Amniotic stem cell (primary cell): ENCODE data around the gene ADD3.
"Not testable (repeated sequence)": the region's sequence is repeated elsewhere in the genome, so short reads cannot be mapped to it uniquely, and the experiment has no call there.

Source experiments
- DNase-seq: peaks from one replicate; lab custom pipeline; 2025; lab: John Stamatoyannopoulos, UW

The ADD3 gene

DNA sequence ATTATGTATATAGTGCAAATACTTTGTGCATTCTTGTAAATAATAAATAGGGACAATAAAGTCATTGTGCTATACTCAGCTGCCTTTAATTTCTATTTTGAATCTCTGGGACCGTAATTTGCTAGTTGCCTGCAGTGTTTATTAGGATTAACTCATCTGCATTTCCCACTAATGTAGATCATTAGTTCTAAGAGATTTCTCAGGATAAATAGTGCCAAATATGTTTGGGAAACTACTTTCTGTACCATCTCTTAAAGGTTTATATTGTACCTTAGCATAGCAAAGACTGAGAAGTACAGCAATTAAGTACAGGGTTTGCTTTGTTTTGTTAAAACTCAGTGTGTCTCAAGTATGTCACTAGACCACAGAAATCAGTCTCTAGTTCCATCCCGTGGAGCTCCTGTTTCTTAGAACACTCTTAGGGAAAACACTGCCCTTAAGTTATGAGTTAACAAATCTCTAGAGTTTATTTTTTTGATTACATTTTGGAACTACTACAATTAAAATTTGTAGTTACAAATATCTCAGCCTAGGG lies 26.0 kb downstream of the ADD3 start:
- no peak for DNase-seq

DNA sequence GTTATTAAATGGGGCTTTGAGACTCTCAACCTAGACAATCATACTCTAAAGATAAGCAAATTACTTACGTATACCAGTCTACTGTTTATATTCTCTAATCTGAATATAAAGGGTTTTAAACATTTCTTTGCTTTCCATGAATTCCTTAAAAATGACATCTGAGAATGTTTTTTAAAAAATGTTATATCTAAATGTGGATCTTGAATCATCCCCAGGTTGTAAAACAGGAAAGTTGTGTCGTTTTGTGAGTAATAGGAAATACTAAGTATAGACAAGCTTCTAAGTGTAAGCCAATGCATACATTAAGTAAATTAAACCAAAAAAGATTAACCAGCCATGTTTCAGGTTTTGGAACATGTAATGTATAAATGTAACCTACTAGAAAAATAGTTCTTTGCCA lies 26.8 kb downstream of the ADD3 start:
- DNase-seq, result no peak

DNA sequence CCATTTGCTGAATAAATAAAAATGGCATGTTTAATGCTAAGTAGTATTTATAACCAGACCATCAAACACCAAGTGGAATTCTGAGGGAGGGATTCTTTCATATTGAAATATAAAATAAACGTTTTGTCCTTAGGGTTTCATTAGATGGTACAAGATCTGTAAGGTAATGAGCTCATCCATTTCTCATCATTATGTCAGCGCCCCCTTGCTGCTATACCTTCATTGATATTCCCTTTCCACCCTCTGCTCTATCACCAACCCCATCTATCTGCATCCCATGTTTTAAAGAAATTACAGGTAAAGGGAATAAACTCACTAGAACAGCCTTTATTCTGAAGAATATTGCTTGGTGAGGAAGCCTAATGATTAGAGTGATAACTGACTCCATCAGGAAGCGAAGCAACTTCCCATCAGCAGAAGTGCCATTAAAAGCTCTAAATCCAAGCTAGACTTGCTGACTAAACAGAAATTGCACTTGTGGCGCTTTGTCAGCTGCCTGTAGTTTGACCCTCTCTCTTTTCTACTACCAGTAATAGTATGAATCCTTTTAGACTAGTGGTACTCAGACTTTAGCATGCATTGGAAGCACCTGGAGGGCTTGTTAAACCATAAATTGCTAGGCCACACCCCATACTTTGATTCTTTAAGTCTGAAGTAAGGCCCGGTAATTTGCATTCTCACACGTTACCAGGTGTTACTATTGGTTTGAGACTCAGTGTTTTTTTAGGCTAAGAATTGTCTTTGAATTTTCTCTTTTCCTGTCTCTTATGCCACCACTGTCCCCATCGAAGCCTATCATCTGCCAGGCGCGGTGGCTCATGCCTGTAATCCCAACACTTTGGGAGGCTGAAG lies 27.5 kb downstream of the ADD3 start:
- no peak for DNase-seq

DNA sequence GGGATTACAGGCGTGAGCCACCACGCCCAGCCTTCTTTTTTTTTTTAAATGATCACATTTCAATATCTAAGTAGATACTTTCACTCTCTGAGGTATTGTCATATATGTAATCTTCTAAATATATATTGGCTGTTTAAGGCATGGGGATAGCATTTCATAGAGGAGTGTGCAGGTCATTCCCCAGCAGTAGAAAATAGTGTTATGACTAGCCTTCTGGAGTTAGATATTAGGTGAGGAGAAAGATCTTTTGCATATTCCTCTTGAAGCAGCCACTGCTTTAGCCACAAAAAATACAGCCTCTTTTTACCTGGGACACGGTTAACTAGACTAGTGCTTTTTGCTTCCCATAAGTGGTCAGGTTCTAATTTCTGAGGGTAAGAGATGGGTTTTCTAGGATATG lies 28.9 kb downstream of the ADD3 start:
- no peak for DNase-seq

DNA sequence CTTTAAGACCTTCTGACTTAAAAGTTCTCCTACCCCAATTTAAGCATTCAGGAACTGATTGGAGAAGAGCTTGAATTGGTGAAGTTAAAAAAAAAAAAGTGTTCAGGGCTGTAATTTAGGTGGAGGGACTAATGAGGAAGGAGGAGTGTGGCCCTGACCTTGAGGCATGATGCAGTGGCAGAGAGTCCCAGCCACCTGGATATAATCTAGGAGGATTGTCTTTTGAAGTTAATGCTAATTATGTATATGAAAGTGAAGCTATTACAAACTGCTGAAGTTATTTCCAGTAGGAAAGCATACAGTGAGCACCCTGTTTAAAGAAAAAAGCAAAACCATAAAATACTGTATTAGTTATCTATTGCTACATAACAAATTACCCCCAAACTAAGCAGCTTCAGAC lies 31.5 kb downstream of the ADD3 start:
- DNase-seq, result no peak

DNA sequence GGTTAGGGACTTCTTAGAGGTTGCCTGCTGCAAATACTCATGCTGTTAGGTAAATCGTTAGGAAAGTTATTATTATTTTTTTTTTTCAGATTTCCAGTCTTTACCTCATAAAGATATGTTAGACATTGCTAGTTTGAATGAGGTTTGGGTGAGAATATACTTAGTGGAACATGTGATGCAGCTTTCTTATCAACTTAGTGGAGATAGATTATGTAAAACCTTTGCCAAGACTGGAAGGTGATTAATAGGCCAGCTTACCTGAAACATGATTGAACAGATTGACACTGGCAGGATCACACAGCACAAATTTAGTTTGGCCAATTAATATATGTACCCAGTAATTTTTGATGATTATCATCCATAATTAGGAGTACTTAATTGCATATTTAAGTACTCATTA lies 32.3 kb downstream of the ADD3 start:
- no peak for DNase-seq

DNA sequence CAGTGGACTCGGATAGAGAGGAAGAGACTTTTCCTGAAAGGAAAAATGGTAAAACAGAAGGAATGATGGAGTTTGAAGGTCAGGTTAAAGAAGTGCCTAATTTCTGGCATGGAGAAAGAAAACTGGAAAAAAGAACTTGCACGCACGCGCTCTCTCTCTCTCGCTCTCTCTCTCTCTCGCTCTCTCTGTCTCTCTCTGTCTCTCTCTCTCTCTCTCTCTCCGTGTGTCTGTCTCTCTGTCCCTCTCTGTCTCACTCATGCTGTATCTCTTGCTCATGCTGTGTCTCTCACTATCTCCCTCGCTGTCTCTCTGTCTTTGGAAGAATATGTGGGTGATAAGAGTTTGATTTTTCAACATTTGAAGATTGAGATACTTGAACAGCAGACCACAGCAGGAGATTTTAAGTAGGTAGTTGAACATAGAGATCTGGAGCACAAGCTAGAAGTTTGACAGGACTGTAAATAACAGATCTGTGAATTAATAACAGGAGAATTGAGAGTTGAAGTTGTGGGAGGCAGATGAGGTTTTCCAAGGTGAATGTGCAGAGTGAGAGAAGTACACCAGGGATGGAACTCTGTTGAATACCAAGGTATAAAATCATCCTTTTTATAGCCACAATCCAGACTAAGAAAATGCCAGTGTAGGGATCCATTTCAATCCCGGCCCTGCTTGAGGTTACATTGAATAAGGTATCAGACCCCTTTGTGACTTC lies 33.1 kb downstream of the ADD3 start:
- no peak for DNase-seq

DNA sequence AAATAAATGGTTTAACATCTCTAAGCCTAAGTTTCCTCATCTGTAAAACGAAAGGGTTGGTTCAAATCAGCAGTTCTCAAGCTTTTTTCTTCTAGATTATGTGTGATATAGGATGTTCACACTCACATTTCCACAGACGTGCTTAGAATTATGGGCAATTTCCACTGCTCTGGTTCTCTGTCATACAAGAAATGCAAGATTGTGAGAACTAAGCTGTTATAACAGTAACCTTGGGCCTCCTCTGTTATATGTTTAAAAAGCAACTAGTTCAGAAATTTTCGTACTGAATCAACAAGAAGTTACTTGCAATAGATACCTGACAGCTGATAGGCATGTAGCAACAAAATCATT lies 33.7 kb downstream of the ADD3 start:
- DNase-seq, result no peak

DNA sequence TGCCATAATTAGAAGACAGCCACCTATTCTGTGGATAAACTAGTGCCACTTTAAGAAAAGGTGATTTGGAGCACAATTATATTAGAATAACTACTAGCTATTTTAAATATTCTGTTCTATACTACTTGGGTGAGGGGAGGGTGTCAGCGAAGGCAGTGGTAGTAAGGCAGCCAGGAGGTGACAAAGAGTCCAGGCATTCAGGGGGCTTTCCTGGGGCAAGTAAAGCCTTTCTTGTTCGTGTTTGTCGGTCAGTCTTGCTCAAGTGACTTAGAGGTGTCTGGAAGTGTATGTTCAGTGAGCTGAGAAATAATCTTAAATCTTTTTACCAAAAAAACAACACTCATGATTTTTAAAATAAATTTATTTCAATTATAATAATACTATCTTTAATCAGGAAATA lies 34.4 kb downstream of the ADD3 start:
- DNase-seq, result no peak

DNA sequence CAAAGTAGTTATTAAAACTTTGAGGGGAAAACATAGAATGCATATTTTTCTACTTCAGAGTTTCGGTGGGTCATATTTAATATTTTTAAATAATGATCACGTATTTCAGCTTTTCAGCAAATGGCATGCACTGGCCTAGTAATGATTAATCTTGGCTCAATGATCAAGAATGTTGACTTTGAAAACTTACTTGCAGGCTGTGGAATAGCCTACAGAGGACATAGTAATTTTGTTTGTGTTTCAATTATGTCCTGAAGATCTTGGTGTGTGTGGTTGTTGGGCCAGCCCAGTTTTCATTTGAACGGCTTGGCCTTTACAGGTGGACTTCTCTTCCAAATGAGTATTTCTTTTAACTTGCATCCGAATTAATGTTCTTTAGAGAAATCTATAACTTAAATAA lies 35.1 kb downstream of the ADD3 start:
- DNase-seq, result no peak

DNA sequence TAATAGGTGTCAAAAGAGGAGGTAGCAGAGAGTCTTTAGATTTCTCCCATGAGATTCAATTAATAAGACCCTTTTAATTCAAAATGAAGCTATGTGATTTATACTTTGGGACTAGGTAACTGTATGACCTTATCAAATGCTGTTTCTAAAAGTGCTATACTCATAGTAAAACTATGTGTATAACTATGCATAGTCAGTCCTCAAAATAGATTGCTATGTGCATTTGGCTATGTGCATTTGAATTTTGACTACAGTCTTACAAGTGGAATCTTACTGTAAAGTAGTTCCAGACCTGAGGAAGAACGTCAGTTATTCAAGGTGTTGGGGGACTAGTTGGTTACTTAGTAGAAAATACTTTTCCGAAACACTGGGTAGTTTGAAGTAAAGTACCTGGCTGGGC lies 36.9 kb downstream of the ADD3 start:
- DNase-seq, result no peak

DNA sequence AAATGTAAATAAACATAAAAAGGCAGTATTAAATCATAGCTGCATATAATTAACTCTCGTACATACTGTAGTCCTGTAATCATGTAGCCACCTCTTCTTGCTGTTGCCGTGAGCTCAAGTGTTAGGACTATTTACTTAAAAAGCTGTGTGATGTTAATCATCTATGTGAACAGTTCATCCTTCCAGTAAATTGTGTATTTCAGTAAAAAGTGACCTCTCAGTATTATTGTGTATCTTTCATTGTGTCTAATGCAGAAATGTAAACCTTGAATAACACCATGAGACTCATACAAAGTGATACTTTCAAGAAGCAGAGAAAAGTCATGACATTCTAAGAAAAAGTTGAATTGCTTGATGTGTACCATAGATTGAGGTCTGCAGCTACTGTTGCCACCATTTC lies 38.0 kb downstream of the ADD3 start:
- no peak for DNase-seq

DNA sequence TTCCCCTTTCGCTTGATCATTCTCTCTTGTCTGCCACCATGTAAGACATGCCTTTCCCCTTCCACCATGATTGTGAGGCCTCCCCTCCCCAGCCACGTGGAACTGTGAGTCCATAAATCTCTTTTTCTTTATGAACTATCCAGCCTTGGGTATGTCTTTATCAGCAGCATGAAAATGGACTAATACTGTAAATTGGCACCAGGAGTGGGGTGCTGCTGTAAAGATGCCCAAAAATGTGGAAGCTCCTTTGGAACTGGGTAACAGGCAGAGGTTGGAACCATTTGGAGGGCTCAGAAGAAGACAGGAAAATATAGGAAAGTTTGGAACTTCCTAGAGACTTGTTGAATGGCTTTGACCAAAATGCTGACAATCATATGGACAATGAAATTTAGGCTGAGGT lies 40.4 kb downstream of the ADD3 start:
- DNase-seq, result not testable (repeated sequence)

DNA sequence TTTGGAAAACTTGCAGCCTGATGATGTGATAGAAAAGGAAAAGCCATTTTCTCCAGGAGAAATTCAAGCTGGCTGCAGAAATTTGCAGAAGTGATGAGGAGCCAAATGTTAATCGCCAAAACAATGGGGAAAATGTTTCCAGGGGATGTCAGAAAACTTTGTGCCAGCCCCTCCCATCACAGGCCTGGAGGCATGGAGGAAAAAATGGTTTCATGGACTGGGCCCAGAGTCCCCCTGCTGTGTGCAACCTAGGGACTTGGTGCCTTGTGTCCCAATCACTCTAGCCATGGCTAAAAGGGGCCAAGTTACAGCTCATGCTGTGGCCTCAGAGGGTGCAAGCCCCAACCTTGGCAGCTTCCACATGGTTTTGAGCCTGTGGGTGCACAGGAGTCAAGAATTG lies 41.0 kb downstream of the ADD3 start:
- DNase-seq, result no peak

DNA sequence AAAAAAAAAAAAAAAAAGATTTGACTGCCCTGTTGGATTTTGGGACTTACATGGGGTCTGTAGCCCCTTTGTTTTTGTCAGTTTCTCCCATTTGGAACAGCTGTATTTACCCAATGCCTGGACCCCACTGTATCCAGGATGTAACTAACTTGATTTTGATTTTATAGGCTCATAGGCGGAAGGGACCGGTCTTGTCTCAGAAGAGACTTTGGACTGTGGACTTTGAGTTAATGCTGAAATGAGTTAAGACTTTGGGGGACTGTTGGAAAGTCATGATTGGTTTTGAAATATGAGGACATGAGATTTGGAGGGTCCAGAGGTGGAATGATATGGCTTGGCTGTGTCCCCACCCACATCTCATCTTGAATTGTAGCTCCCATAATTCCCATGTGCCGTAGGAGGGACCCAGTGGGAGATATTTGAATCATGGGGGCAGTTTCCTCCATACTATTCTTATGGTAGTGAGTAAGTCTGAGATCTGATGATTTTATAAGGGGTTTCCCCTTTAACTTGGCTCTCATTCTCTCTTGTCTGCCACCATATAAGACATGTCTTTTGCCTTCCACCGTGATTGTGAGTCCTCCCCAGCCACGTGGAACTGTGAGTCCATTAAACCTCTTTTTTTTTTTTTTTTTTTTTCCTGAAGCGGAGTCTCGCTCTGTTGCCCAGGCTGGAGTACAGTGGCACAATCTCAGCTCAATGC lies 42.3 kb downstream of the ADD3 start:
- DNase-seq, result not testable (repeated sequence)

DNA sequence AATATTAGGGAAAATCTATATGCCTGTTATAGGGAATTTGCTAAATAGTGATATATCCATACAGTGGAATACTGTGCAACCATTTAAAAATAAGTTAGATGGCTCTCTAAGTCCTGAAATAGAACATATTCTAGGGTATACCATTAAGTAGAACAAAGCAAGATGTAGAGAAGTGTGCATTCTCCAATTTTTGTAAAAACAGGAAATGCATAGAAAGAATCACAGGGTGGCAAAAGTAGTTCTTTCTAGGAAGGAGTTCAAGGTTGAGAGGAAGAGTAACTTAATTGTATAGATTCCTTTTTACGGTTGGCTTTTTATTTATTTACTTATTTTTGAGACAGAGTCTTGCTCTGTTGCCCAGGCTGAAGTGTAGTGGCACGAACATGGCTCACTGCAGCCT lies 43.7 kb downstream of the ADD3 start:
- DNase-seq, result no peak

DNA sequence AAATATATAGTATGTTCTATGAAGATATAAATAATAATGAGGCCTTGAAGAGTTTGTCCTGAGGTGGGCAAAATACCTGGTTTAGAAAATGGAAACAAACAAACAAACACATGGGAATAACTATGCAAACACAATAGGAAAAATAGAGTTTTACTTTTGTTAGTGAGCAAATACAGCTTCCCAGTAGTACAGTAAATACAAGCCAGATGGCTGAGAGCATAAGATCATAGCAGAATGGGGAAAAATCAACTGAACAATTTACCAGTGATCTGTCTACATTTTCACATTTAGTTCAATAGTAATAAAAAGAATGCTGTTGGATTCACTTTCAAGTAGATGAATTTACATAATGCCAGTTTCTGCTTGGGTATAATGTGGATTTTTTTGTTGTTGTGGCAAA lies 45.1 kb downstream of the ADD3 start:
- DNase-seq, result no peak

DNA sequence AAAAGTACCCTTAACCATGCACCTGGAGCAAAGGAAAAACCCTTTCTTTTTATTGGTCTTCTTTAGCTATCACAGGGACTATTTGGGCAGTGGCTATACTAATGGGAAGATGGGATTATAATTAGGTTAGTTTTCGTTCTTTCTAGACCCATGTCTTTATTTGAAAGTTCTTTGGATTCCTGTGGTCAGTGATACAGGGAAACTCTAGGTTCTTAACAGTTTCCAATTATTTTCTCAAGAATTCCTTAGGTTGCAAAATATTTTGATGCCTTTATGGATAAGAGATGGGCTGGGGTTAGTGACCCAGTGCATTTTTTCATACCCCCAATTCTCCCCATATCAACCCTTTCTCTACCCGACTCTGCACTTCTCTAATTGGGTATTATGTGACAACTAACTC lies 49.0 kb downstream of the ADD3 start:
- no peak for DNase-seq

DNA sequence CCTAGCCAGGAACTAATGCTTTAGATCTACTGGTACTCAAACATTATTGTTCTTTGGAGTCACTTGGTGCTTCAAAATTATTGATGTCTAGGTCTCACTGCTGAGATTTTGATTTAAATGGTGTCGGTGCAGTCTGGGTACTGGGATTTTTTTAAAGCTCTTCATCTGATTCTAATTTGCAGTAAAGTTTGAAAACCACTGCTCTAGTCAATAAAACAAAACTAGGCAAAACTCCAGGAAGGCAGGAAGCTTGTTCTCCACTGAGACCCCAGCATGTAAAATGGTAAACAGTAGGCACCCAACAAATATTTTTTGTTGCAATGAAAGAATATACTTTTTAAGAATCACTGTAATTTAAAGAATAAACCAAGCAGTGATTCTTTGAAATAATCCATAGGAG lies 49.7 kb downstream of the ADD3 start:
- DNase-seq, result no peak

DNA sequence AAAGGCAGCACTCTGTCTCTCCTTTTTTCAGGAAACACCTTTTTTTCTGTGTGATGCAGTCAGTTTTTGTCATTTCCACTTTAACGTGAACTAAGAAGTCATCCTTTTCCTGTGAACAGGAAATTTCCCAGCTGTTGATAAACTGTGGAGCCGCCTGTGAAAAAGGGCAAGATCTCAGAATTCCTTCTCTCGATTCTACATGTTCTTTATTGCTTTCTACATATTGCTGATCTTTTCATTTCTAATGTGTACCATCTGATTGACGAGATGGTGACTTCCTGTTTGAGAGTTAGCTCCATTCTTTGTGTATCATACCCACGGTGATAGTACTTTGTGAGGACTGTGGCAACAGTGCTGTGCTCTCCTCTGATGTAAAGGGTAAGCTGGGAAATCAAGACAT lies 50.4 kb downstream of the ADD3 start:
- no peak for DNase-seq

DNA sequence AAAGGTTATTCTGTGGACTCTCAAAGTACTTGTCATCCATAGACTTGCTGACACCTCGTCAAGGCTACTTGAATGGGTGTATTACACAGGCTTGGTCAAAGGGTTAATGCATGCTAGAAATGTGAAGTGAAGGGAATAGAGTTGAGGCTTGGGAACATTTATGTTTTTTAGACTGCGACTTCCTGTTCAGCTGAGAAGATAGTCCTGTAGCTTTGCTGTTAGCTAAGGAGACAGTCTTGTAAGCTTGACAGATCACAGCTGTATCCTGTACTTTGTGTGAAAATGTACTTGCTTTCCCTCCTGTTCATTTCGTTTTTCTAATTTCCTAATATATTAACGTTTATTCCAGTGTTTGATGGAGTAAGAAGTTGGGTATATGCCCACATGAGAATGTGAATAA lies 52.1 kb downstream of the ADD3 start:
- DNase-seq, result no peak

DNA sequence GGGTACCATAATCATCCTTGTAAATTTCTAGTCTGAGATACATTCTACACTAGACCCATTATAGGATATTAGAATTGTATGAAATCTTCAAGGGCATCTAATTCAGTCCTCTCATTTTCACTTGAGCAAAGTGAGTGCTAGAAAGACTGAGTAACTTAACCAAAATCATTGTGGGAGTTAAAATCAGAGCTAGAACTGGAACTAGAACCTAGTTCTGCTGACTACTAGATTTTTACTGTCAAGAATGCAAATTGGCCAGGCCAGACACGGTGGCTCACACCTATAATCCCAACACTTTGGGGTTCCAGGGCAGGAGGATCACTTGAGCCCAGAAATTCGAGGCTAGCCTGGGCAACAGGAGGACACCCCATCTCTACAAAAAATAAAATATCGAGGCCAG lies 53.9 kb downstream of the ADD3 start:
- DNase-seq, result no peak

DNA sequence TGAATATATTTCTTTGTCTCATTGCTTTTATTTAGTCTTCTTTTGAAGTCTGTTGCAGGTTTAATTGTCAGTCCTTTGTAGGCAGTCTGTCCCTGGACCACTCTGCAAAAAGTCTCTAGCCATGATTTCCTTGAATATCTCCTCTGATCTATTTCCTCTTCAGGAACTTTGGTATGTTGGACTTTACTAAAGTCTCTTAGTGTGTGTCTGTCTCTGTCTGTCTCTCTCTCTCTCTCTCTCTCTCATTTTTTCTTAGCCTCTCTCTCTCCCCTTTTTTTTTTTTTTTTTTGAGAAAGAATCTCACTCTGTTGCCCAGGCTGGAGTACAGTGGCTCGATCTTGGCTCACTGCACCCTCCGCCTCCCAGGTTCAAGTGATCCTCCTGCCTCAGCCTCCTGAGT lies 57.5 kb downstream of the ADD3 start:
- no peak for DNase-seq
